HG03135 (cell line): ENCODE measurements around the gene CXCL17.
A peak's percentile ranks its signal among the peaks of the same experiment; 100 is the strongest.
"Not testable (repeated sequence)": the region's sequence is repeated elsewhere in the genome, so short reads cannot be mapped to it uniquely, and the experiment has no call there.

Experiments used
- ATAC-seq: cut with Tn5 transposase; IDR thresholded peaks from one replicate; pipeline ENCODE4 v1.9.1; 2021; ENCODE audit warnings: mild to moderate bottlenecking, moderate library complexity; ENCODE audit not compliant: unreplicated experiment

The CXCL17 gene

GRCh38 chr19:42466521-42467182 is 23.9 kb upstream of the CXCL17 start:
- ATAC-seq, result peak; percentile 11

GRCh38 chr19:42465827-42466280 is 23.1 kb upstream of the CXCL17 start:
- peak; percentile 68 for ATAC-seq

- ATAC-seq, result no peak
Observed at GRCh38 chr19:42461700-42462324, 19.1 kb upstream of the CXCL17 start.

GRCh38 chr19:42461231-42461630 is 18.5 kb upstream of the CXCL17 start:
- ATAC-seq, result not testable (repeated sequence)

- ATAC-seq, result no peak
Observed at GRCh38 chr19:42459926-42460325, 17.2 kb upstream of the CXCL17 start.

GRCh38 chr19:42455621-42456081 is 12.9 kb upstream of the CXCL17 start:
- ATAC-seq, result no peak

GRCh38 chr19:42455086-42455485 is 12.3 kb upstream of the CXCL17 start:
- no peak for ATAC-seq

- ATAC-seq, result no peak
Observed at GRCh38 chr19:42452590-42452989, 9.8 kb upstream of the CXCL17 start.

- peak; percentile 89 for ATAC-seq
Observed at GRCh38 chr19:42450314-42450934, 7.7 kb upstream of the CXCL17 start.

GRCh38 chr19:42448306-42448705 is 5.6 kb upstream of the CXCL17 start:
- ATAC-seq, result not testable (repeated sequence)

GRCh38 chr19:42445948-42446347 is 3.2 kb upstream of the CXCL17 start:
- ATAC-seq, result no peak

- no peak for ATAC-seq
Observed at GRCh38 chr19:42443944-42444398, 1.2 kb upstream of the CXCL17 start.

- no peak for ATAC-seq
Observed at GRCh38 chr19:42441049-42441445, 1.7 kb downstream of the CXCL17 start.

- ATAC-seq, result no peak
Observed at GRCh38 chr19:42440357-42441048, 2.2 kb downstream of the CXCL17 start.

- ATAC-seq, result no peak
Observed at GRCh38 chr19:42436006-42436405, 6.7 kb downstream of the CXCL17 start.

- no peak for ATAC-seq
Observed at GRCh38 chr19:42435316-42435715, 7.4 kb downstream of the CXCL17 start.

- ATAC-seq, result no peak
Observed at GRCh38 chr19:42433503-42434260, 9.1 kb downstream of the CXCL17 start.

GRCh38 chr19:42431486-42431885 is 11.3 kb downstream of the CXCL17 start:
- no peak for ATAC-seq

- no peak for ATAC-seq
Observed at GRCh38 chr19:42428676-42429075, 14.1 kb downstream of the CXCL17 start.

- no peak for ATAC-seq
Observed at GRCh38 chr19:42427313-42427712, 15.4 kb downstream of the CXCL17 start, which contains the start of gene LIPE. LIPE (minus strand) TSS chr19:42427388; CDS start chr19:42427149, 239 bp downstream.
